Pons (tissue), 1 donor: ENCODE measurements around the gene TRAPPC3.

ENCODE experiments used
- DNase-seq: peaks from one replicate; pipeline ENCODE4 v3.0.0-alpha.2; 2016; ENCODE audit warnings: low spot score

The TRAPPC3 gene

DNA sequence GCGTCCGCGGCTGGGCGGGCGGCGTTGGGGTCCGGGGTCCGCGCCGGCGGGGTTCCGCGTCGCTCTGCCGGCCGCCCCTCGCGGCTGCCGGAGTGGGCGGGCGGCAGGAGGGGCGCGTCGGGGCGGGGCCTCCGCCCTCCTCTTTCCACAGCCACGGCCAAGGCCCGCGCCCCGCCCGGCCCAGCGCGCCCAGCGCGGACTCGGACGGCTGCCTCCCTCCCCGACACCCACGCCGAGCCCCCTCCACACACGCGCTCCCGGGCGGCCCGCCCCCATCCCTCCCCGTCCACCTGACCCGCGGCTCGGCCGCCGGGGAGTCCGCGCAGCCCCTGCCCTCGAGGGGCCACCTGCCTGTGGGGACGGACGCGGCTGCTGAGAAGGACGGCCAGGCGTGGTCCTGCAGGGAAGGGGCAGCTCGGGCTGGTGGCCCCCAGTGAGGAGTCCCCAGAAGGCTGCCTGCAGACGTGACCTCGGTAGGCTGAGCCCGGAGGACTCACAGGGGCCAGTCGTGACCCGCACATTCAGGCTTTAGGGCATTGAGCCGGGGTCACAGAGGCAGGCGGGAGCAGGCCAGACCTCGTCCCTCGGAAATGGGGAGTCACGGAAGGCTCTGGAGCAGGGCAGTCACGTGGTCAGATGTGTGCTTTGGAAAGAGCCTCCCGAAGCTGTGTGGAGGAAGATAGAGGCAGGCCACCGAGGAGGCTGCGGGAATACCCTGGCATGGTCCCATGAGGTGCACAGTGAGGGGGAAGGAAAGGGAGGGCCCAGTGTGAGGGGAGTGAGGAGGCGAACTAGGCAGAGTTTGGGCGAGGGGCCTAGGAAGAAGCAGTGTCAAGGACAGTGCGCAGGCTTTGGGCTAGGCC is 23.9 kb downstream of the TRAPPC3 start, which contains the start of gene COL8A2:
TSS of gene COL8A2 (minus strand) at position 94 of the 863 bp plus-strand sequence. CDS start 24,980 bp downstream, outside the sequence.
- DNase-seq, result no peak

GRCh38 chr1:36124404-36125128 is 24.7 kb downstream of the TRAPPC3 start:
- DNase-seq, result no peak

GRCh38 chr1:36123356-36123755 is 25.9 kb downstream of the TRAPPC3 start:
- DNase-seq, result peak; percentile 81

- no peak for DNase-seq
Measured at GRCh38 chr1:36122062-36123030, 26.9 kb downstream of the TRAPPC3 start.

DNA sequence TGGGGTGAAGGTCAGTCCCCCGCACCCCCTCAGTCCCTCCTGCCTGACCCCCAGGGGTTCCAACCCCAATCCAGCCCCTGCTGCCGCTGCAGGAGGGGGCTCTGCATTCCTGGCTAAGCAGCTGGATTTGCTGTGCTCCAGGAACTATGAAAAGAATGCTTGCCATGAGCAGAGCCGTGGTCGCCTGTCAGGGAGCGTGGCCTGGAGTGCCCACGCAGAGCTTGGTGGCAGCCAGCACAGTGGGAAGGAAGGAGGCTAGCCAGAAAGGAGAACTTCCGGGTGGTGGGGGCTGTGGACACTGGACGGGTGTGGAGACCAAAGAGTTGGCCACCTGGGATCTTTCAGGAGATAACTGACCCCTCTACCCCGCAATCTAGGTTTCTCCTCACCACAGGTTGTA is 29.8 kb downstream of the TRAPPC3 start:
- no peak for DNase-seq

- DNase-seq, result no peak
Measured at GRCh38 chr1:36118447-36119204, 30.7 kb downstream of the TRAPPC3 start.

- DNase-seq, result no peak
Measured at GRCh38 chr1:36116901-36117300, 32.4 kb downstream of the TRAPPC3 start.

DNA sequence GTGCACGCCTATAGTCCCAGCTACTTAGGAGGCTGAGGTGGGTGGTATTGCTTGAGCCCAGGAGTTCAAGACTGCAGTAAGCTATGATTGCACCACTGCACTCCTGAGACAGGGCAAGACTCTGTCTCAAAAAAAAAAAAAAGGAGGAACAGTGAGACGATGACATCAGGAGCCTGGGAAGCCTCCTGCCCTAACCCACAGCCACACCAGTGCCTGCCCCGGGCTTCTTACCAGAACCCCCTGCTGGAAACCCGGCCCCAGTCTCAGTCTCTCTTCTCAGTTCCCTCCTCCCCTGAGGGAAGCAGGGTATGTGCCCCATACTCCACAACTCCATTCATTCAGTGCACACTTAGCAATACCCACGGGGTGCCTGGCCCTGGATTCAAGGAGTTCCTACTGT is 33.4 kb downstream of the TRAPPC3 start:
- DNase-seq, result no peak

- DNase-seq, result no peak
Measured at GRCh38 chr1:36115200-36115669, 34.1 kb downstream of the TRAPPC3 start.

- DNase-seq, result no peak
Measured at GRCh38 chr1:36114371-36114770, 34.9 kb downstream of the TRAPPC3 start.

DNA sequence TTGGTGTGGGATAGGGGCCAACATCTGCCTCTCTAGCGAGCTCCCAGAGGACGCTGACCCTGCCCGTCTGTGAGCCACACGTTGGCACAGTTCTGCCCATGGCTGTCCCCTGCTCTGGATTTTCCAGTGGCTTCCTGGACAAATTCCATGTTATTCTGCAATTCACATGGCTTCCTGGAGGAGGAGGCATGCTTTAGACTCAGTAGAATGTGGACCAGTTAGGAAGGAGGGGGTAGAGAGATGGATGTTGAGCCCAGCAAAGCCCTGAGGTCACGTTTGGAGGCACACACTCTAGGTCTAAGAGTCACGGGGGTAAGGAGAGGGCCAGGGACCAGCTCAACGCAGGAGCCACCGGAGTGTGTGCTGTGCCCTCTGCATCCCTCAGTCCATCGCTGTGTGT is 36.5 kb downstream of the TRAPPC3 start:
- no peak for DNase-seq

- DNase-seq, result no peak
Measured at GRCh38 chr1:36111151-36111550, 38.1 kb downstream of the TRAPPC3 start.

DNA sequence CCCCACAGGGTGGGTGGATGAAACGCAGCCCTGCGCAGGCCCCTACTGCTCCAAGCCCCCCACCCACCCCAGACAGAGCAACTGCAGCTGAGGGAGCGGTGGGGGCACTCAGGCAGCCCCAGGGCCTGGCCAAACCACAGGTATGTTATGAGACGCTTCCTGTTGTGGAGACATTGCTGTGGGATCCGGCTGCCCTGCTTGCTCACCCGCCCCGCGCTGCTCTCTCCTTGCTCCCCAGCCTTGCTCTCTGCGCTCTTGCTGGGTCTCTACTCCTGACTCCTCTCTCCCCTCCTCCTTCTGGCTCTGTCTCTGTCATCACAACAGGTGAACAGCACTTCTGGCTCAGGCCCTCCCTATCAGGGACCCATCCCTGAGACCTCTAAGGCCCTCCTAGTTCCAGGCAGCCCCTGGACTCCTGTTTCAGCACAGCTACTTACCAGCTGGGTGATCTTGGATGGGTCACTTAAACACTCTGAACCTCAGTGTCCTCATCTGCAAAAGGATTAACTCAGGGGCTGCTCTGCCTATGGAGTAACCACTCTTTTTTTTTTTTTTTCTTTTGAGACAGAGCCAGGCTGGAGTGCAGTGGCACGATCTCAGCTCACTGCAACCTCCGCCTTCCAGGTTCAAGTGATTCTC is 40.1 kb downstream of the TRAPPC3 start:
- DNase-seq, result no peak

DNA sequence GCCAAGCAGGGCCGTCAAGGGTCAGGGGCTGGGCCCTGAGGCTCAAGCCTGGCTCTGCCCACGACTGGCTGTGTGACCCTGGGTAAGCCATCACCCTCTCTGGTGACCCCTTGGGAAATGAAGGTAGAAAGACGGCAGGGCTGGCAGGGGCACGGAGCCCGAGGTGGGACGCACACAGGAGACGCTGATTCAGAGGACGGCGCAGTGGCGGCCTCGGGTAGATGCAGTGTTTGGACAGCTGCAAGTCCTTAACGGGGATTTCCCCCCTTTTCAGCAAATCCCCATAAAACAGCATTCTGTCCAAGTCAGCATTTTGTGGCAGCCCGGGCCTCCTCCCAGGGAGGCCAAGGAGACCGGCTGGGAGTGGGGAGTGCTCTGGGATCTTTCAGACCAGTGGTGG is 41.0 kb downstream of the TRAPPC3 start:
- DNase-seq, result no peak

DNA sequence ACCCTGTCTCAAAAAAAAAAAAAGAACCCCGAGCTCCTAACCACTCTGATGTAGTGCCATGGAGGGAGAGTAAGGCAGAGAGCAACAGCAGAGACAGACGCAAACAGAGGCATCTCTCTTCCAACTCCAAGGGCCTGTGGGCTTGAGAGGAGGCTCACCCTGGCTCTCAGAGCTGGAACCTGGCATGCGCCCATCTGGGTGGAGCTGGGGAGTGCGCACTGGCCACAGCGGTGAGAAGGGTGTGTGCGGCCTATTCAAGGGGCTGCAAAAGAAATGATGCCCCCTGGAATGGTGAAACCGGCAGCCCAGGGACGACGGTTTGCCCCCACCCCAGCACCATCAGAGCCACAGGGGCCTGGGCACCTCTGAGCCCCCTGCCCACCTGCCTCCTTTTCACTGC is 41.9 kb downstream of the TRAPPC3 start:
- no peak for DNase-seq

GRCh38 chr1:36106269-36106668 is 43.0 kb downstream of the TRAPPC3 start:
- no peak for DNase-seq

DNA sequence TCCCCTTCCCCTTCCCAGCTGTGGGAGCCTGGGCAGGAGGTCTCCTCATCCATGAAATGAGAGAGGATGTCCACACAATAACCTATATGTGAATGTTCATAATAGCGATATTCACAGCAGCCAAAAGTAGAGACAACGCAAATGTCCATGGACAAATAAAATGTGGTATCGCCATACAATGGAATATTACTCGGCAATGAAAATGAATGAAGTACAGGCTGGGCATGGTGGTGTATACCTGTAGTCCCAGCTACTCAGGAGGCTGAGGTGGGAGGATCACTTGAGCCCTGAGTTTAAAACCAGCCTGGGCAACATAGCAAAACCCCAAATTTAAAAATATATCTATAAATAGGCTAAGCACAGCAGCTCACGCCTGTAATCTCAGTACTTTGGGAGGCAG is 47.7 kb downstream of the TRAPPC3 start:
- no peak for DNase-seq

- DNase-seq, result no peak
Measured at GRCh38 chr1:36100376-36100775, 48.9 kb downstream of the TRAPPC3 start.

DNA sequence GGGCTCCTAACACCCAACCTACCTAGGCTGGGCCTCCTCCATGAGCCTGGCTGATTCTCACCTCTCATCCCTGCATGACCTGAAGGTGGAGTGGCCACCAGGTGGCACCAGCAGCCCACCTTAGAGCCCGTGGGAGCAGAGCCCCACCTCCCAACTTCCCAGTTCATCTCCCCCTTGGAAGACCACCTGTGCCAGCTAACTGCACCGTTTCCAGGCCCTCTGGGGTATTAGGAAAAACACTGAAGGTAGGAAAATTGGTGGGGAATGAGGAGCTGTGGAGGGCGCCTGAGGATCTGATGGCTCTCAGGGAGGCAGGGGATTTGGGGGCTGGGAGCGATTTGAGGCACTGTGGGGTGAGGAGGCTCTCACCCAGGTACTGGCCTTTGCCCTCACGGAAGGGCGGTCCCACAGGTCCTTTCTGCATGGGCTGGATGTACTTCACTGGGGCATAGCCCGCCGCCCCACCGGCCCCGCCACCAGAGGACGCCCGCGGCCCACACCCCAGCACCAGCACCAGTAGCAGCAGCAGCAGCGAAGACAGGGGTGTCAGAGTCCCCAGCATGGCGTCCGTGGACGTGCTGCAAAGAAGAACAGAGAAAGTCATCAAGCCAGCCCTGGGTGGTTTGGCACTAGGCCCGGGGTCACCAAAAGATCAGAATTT is 49.5 kb downstream of the TRAPPC3 start:
- DNase-seq, result peak; percentile 60
